Inflammatory macrophage treated with lipopolysaccharide for 4 hours (primary cell): ENCODE results near the gene SSX2IP.

Source experiments
- DNase-seq: peaks from one replicate; pipeline ENCODE4 v3.0.0-alpha.2; 2020

SSX2IP gene

DNA sequence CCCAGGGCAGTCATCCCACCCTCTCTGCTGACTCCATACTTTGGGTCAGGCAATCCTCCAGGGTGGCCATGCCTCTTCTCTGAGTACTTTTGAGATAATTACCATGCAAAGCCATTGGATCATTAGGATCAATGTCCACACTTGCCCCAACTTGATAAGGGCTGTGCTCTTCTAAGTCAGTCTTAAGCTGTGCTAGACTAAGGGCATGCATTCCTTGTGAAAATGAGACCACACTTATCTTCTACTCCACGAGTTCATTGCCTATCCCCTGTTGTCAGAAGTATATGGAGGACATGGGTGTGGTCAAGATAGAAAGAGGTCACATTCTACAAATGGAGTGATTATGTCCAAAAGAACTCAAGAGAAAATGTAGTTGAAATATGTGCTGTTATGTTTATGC lies 18.9 kb upstream of the SSX2IP start:
- DNase-seq: no peak

DNA sequence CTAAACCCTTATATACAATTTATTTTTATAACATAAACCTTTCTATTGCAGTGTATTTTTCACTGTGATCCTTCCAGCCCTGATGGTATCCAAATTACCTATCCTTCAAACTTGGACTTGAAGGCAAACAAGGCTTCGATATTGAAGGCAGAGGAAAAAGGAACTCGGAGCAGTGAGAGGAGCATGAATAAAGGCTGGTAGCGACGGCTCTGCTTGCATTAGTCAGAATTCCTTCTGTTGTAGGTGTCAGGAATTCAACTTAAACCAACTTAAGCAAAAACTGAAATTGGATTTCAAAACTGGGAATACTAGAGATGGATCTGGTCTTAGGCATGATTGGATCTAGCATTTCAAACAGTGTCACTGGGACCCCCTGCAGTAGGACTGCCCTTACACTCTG lies 17.8 kb upstream of the SSX2IP start:
- DNase-seq: no peak

DNA sequence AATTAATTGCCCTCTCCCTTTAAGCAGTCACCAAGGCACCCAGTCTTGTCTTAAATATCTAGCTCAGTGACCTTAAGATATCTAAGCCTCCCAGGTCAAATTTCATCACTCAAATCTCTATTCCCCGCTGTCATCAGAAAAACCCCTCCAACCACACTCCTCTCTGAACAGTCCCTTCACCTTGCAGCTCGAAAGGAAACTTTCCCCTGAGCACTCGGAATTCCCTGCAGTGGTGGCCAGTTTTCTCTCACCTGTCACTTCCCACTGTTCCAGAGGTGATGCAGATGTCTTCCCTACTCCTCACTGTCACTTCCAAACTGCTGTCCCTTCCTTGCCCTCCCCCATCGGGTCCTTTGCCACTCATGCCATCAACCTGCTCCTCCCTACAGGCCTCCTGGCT lies 15.3 kb upstream of the SSX2IP start:
- DNase-seq: no peak

DNA sequence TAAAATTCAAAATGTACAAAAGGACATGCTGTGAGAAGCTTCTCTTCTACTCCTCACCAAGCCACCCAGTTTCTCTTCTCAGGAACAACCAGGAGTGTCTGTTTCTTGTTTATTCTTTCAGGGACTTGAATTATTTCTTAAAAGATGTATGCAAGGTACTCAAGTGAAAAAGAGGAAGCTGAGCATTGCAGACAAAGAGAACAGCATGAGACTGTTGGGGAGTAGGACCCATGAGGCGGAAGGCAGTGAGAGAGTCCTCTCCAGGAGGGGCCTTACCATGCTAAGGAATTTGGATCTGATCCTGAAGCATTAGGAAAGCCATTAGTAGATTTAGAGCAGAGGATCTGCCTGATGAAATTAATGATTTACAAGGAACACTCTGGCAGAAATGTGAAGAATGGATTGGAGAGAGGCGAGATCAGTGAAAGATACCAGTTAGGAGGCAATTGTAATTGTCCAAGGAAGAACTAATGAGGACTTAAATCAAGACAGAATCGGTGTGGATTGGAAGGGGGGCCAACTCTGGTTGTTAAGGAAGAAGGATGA lies 14.7 kb upstream of the SSX2IP start:
- no peak for DNase-seq

DNA sequence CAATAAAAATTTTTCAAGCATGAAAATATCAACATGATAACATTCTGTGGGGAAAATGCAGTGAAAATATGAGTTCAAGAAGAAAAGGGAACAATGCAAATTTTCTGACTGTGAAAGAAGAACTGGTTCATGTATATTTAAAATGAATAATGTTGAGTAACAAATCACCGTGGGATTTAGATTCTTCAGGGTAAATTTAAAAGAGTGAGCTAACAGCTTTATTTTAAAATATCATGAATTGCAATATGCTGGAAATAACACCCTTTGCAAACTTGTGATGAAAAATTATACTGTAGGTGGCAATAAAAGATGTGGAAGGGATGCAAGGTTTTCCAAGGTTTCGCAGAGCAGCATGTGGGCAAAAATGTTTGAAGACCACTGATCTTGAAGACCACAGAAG lies 13.2 kb upstream of the SSX2IP start:
- peak; percentile 48 for DNase-seq

DNA sequence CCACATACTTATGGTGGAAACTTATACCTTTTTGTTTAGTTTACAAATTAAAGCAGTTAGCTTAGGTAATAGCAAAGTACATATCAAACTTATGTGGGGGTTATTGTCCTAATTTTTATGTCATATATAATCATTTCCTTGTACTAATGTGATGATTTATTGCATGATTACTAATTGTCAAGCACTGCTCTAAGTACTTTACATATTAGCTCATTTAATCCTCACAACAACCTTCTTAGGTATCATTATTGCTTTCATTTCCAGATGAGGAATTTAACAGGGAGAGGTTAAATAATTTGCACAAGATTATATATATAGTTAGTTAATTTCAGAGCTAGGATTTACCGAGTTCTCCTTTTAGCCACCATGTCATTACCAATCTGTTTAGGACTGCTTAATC lies 11.9 kb upstream of the SSX2IP start:
- DNase-seq: no peak

DNA sequence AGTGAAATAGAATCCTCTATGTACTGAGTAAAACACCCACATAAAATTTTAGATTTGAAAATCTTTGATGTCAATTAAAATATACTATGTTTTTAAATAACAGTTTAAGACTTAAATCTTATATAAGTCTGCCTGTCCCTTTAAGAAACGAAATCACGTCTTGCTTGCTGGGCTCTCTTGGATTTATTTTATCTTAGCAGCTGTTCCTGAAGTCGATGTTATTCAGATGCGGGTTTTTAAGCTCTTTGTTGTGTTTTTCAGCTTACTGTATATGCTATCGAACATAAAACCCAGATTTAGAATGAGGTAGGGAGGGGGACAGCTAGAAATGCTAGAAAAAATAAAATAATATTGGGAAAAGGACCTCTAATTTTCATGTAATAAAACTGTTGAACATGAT lies 11.1 kb upstream of the SSX2IP start:
- DNase-seq: no peak

DNA sequence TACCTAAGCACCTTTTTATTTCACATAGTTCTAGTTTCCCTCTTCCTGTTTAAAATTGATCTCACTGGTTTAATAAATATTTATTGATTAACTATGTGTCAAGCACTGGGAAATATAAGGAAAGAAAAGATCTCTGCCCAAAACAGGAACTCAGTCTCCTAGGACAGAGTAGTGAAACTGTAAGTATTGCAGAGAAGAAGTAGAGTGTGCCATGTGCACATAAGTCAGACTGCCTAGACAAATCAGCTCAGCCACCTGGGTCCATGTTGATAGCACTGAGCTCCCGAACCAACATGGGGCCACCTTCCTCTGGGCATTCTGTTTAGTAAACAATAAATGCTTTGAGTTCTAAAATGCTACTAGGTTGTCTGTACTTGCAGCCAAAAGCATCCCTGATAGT lies 9.8 kb upstream of the SSX2IP start:
- peak; percentile 69 for DNase-seq

DNA sequence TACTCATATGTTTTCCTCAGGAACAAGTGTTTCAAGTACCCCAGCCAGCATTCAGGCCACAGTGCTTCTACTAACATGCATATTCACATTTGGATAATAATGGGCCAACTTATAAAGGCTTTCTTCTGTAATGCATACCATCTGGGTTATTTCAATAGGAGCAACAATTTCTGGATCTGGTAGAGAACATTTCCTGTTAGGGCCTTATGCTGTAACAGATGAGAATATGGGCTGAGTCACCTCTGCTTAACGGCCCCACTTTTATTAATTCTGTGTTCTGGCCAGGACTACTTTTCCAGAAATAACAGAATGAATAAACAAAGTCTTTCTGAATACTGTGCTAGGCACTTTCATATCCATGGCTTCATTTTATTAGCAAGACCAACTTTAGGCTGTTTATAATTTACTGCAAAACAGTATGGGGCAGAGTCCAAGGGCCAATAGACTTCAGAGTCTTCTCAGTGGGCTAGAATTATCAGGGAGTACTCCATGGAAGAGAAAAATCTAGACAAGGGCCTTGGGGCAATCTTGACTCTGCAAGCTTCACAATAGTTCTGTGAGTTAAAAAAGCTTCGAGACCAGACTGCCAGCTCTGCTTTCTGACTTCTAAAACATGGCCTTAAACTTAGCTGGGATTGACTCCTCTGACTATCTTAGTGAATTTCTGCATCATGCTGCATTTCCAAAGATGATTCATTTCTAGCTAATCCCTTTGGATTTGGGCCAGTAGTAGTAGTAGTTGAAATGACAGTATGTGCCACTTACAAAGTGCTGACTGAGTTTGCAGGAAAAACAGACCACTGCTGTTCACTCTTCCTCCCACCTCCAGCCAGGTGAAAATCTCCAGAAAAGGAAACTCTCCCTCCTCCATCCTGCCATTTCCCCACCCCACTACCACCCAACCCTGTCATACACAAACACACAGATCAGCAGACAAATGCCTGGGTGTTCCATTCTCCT lies 8.2 kb upstream of the SSX2IP start:
- DNase-seq: no peak

DNA sequence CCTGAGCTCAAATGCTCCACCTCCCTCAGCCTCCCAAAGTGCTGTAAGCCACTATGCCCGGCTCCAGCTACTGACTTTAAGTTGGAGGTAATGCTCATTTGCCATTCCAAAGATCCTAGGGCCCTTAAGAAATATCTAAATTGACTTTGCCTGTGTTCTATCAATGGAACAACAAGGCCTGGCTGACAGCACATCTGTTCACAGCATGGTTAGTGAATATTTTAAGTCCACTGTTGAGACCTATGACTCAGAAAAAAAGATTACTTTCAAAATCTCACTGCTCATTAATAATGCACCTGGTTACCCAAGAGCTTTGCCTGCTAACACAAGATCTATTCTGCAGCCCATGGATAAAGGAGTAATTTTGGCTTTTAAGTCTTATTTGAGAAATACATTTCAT lies 3.5 kb upstream of the SSX2IP start:
- DNase-seq: no peak

DNA sequence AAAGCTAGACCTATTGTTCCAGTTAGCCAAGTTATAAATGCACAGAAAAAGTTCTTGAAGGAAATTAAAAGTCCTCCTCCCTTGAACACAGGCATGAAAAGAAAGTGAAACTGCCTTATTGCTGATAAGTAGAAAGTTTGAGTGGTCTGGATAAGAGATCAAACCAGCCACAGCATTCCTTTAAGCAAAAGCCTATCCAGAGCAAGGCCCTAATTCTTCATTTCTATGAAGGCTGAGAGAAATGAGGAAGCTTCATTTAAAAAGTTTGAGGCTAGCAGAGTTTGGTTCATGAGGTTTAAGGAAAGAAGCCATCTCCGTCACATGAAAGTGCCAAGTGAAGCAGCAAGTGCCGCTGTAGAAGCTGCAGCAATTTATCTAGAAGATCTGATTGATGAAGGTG lies 2.7 kb upstream of the SSX2IP start:
- peak; percentile 11 for DNase-seq

DNA sequence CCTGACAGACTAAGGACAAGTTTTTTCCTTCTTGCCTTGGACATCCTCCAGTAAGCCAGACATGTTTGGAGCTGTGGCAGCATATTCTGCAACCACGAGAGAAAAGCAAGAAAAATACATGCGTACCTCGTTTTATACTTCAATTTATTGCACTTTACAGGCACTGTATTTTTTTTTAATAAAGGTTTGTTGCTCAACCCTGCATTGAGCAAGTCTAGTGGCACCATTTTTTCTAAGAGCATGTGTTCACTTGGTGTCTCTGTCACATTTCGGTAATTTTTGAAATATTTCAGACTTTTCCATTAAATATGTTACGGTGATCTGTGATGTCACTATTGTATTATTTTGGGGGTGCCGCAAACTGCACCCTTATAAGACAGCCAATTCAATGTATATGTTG lies 2.1 kb upstream of the SSX2IP start:
- DNase-seq: no peak

DNA sequence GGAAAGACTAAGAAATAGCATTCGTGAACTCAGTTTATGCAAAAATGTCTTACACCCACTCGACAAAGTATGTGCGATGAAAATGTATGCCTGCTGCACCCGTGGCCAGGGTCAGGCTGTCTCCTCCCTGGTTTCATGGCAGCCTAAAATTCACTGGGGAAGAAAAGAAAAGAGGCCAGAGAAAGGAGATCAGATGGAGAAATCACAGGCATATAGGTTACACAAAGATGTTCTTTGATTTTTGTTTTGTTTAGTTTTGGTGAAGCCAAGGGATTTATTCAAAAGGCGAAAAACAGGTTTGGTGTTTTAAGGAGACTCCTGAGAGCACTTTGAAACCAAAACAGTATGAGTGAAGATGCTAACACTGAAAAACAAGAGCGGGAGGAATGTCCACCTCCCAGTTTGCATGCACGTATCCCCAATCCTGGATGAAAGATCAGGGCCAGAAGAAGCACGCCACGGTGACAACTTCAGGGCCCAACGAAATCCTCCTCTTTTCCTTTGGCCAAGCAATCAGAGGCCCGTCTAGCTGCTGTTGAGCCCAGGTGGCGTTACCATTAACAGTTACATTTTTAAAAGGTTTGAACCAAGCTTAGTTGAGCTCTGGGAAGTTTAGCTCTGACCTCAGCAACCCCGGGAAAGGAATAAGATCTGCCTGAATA lies 992 bp upstream of the SSX2IP start:
- DNase-seq: no peak

DNA sequence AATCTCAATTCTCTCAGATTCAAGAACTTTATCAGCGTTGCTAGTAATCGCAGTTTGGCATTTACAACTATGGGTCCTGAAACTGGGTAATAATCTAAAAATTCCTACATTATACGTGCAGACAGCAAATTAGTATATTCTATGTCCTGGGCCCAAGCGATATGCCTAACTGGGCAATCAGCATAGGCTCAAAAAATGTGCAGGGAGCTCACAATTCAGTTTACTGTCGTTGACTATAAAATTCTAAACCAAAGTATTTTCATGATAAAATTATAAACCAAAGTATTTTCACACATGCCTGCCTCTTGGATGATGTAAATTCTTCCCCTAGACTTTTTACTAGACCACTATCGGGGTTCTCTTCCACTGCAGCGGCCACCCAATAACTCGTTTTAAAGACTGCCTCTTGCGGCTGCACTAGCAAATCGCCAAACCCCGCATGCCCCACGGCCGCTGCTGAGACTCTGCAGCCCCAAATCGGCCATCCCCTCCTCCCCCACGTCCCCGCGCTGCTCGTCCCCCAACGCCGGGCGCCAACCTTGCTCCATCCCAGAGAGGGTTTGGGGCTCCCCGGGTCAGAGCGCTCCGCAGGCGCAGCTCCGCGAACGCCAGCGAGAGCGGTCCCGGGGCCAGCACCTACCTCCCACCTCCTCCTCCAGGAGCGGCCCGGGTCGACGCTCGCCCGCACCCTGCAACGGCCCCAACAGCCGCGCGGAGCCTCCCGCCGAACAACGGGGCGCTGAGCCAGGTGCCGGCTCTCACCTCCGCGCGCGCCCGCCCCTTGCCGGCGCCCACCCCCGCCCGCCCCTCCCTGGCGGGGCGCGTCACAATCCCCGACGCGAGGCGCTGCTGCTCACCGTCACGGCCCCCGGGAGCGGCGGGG lies 506 bp downstream of the SSX2IP start:
- peak; percentile 57 for DNase-seq

DNA sequence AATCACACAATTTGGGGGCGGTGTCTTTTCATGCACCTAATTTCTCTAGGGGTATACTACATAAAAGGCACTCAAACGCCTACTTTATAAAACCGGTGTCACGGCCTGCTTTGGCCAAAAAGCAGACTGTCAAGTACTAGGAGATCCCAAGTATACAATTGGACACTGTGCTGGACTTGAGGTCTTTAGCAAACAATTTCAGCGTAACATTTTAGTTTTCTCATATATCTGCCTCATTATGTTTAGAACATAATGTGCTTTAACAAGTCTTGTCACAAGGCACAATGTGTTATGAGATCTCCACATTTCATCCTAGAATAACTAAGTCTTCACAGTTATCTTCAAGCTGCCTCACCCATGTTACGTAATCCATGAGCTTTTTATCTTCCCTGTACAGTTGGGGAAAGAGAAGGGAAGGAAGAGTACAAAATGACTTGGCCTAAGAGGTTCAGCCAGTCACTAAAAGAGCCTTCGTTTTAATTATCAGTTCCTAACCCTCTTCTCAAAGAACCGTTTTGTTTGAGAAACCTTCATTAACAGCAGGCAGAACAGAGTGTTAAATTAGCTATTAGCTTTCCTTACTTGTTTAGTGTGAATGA lies 1.7 kb downstream of the SSX2IP start:
- DNase-seq: peak; percentile 27

DNA sequence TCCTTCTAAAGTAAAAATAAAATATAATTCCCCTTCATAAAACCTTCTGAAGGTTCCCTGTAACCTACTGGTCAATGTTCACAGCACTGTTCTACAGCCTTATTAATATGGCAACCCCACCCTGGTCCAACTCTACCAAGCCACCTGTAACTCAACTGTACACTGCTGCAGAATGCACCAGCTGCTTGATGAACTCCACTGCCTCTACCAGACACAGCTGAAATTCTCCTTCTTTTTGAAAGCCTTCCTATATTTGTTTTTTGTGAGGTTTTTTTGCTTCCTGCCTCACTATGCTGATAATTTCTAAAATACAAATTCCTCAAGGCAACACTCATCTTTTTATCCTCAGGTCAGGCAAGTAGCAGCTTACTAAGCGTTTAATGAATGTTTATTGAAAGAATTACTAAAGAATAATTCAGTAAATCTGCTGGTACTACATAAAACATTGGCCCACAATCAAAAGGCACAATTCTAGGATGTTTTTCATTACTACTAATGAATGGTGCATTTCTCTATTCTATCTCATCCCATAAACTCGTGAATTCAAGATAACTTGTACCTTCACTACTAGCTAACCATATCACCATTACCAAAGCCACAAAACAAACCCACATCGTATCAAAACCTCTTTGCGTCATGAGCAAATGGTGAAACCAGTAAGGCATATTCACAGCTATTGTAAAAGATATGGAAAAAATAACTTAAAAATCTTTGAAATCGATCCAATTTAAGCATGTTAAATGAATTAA lies 2.4 kb downstream of the SSX2IP start:
- no peak for DNase-seq

DNA sequence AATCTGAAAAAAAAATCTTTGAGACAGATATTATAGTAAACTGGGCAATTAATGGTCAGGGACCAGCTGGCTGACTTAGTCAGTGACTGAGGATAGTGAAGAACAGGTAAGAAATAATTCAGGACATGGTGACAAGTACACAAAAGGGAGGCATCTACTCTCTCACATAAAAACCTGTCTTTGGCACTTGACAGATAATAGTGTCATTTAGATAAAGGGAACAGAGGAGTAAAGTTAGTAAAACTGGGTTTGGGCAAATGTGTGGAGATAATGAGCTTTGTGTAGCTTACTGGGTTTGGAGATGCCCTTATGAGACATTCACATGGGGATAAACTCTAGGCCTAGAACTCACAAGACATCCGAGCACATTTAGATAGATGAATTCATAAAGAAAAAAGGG lies 4.0 kb downstream of the SSX2IP start:
- no peak for DNase-seq

DNA sequence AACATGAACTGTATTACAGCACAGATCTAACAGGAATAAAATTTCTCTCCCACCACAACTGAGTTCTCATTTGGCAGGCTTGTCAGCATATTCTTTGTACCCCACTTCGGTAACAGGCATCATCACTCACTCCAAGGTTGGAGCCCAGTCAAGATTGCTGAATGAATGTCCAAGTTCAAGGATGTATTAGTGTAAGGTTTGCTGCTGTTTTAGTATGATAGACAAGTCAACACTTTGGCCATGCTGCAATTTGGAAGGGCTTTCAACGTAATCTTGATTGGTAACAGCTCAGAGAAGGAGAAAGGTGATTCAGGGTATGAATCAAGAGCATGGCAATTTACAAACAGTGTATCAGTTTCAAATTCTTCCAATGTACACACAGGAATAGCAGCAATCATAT lies 6.8 kb downstream of the SSX2IP start:
- no peak for DNase-seq

DNA sequence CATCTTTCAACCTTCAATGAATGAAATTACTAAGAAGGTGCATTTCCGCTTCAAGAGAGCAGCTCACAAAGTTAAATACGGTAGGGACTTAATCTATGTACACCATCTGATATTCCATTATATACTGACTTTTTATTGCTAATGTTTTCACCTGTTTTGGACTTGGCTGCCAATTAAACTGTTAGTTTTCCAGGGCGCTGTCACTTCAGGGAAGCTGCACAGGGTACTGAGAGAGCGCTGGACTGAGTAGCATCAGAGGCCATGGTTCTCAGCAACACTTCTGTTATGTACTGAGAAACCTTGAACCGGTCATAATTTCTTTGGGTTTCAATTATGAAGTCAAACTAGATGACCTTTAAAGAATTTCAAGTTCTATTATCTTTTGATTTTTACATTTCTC lies 8.2 kb downstream of the SSX2IP start:
- DNase-seq: no peak

DNA sequence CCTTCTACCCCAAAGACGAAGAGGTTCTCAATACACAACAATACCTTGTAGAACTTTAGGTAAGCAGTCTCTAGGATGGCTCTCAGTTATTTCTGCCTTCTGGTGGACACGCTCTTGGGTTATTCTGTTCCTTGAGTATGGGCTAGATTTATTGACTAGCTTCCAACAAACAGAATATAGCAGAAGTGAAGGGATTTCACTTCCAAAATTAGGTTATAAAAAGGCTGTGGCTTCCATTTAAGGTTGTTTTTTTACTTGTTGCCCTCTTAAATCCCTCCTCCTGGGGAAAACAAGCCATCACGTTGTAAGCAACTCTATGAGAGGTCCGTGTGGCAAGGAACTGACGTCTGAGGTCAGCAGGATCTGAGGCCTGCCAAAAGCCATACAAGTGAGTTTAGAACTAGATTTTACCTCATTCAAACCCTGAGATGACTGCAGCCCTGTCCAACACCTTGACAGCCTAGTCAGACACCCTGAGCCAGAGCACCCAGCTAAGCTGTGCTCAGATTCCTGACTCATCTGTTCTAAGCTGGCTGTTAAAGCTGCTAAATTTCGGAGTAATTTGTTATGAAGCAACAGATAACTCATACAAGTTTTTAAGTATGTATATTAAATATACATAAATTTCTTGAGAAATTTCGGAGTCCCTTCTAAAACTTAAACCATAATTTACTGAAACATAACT lies 12.7 kb downstream of the SSX2IP start:
- DNase-seq: no peak

DNA sequence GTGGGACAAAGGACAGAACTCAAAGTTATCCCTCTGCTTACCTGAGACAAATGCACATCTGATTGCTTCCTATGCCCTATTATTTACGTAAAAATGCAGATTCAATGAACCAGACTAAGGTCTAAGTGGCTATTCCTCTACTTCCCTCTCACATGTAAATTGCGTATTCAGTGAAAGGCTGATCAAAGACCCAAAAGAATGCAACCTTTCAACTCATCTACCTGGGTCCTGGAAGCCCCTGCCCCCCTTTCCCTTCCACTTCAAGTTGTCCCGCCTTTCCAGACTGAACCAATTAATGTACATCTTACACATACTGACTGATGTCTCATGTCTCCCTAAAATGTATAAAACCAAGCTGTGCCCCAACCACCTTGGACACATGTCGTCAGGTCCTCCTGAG lies 14.6 kb downstream of the SSX2IP start:
- DNase-seq: no peak
